IMR-90 (cell line): Measurements from ENCODE around the gene COLEC11. TPM values are rescaled to one million over a fixed set of nuclear protein-coding genes. Genes with fewer than 3 reads are reported as not detected.
"Not testable (repeated sequence)": the region's sequence is repeated elsewhere in the genome, so short reads cannot be mapped to it uniquely, and the experiment has no call there.

Experiments used
- ATAC-seq: fragments of 200-7000 bp; cut with Tn5 transposase; 2 replicates; pipeline ENCODE4 v1.9.1; 2020; ENCODE audit warnings: low read depth, mild to moderate bottlenecking, moderate library complexity
- BruUV-seq: library from RNA; stranded (reverse); fragments of 400-500 nt; replicated peaks from 2 replicates; lab custom pipeline; 2021; lab: Mats Ljungman, UMichigan
- CTCF ChIA-PET: fragments of 300-600 bp; formaldehyde crosslinking; extraction: SDS; loops from one replicate; lab custom pipeline; 2021; ENCODE audit warnings: antibody characterized with exemption; lab: Yijun Ruan, JAX
- POLR2A ChIA-PET: fragments of 300-600 bp; sonication (Branson Sonifier 250); formaldehyde crosslinking; loops from one replicate; lab custom pipeline; 2022; ENCODE audit warnings: antibody characterized with exemption; ENCODE audit not compliant: unreplicated experiment; lab: Charles Lee
- DNase-seq: peaks from one replicate; pipeline ENCODE4 v3.0.0; 2013
- H2AFZ ChIP-seq: replicated peaks from 2 replicates; pipeline ENCODE3; 2013; ENCODE audit warnings: low read length, mild to moderate bottlenecking; ENCODE audit not compliant: poor library complexity
- H2AK5ac ChIP-seq: 2 replicates; pipeline ENCODE4 v1.6.1; 2013; ENCODE audit warnings: low read depth, low read length, inconsistent platforms
- H2AK9ac ChIP-seq: replicated peaks from 2 replicates; pipeline ENCODE3; 2013; ENCODE audit warnings: mild to moderate bottlenecking, low read depth, low read length, moderate library complexity; ENCODE audit not compliant: poor library complexity
- H2BK120ac ChIP-seq: 2 replicates; pipeline ENCODE4 v1.6.1; 2013; ENCODE audit warnings: low read depth, low read length, inconsistent platforms
- H2BK15ac ChIP-seq: 3 replicates; pipeline ENCODE4 v1.6.1; 2013; ENCODE audit warnings: low read depth, low read length, inconsistent platforms
- H2BK20ac ChIP-seq: 2 replicates; pipeline ENCODE4 v1.6.1; 2013; ENCODE audit warnings: low read depth, mild to moderate bottlenecking, inconsistent platforms, low read length, moderate library complexity
- H2BK5ac ChIP-seq: 2 replicates; pipeline ENCODE4 v1.6.1; 2013; ENCODE audit warnings: mild to moderate bottlenecking, low read depth, low read length, inconsistent platforms; ENCODE audit not compliant: poor library complexity, severe bottlenecking
- H3K14ac ChIP-seq: replicated peaks from 2 replicates; pipeline ENCODE4 v1.6.1; 2013; ENCODE audit warnings: low read depth, low read length, inconsistent platforms
- H3K18ac ChIP-seq: 2 replicates; pipeline ENCODE4 v1.6.1; 2013; ENCODE audit warnings: low read depth, low read length, control low read depth
- H3K23ac ChIP-seq: 2 replicates; pipeline ENCODE4 v1.6.1; 2013; ENCODE audit warnings: low read depth, low read length, inconsistent platforms
- H3K27ac ChIP-seq: 2 replicates; pipeline ENCODE4 v1.5.1; 2013; ENCODE audit warnings: mild to moderate bottlenecking, control low read depth, low read length; ENCODE audit not compliant: insufficient read depth
- H3K27me3 ChIP-seq: 2 replicates; pipeline ENCODE4 v1.6.1; 2013; ENCODE audit warnings: low read length; ENCODE audit not compliant: control insufficient read depth, insufficient read depth
- H3K36me3 ChIP-seq: 2 replicates; pipeline ENCODE4 v1.6.1; 2013; ENCODE audit warnings: low read length, mixed read lengths; ENCODE audit not compliant: control insufficient read depth, insufficient read depth
- H3K4ac ChIP-seq: 2 replicates; pipeline ENCODE4 v1.6.1; 2013; ENCODE audit warnings: low read depth, low read length, inconsistent platforms
- H3K4me1 ChIP-seq: 2 replicates; pipeline ENCODE4 v1.6.1; 2013; ENCODE audit warnings: low read length, mixed read lengths; ENCODE audit not compliant: control insufficient read depth, insufficient read depth
- H3K4me2 ChIP-seq: 2 replicates; pipeline ENCODE4 v1.6.1; 2013; ENCODE audit warnings: low read depth, mild to moderate bottlenecking, control low read depth, low read length, moderate library complexity
- H3K4me3 ChIP-seq: 2 replicates; pipeline ENCODE4 v1.5.1; 2013; ENCODE audit warnings: low read depth, mild to moderate bottlenecking, control low read depth, low read length, moderate library complexity; ENCODE audit not compliant: insufficient read depth
- H3K56ac ChIP-seq: 2 replicates; pipeline ENCODE4 v1.6.1; 2013; ENCODE audit warnings: low read length, inconsistent platforms; ENCODE audit not compliant: insufficient read depth; ENCODE audit errors: extremely low read depth
- H3K79me1 ChIP-seq, 2 experiments: 2 replicates each; pipeline ENCODE4 v1.6.1; 2013; ENCODE audit warnings: low read length in 2 of 2, inconsistent platforms in 1 of 2, low read depth in 1 of 2
- H3K9ac ChIP-seq: 2 replicates; pipeline ENCODE4 v1.6.1; 2013; ENCODE audit warnings: low read depth, low read length, control low read depth
- H3K9me1 ChIP-seq: 2 replicates; pipeline ENCODE4 v1.6.1; 2013; ENCODE audit warnings: low read length, inconsistent platforms; ENCODE audit not compliant: insufficient read depth
- H3K9me3 ChIP-seq: 2 replicates; pipeline ENCODE4 v1.6.1; 2013; ENCODE audit warnings: low read length; ENCODE audit not compliant: control insufficient read depth, insufficient read depth
- H4K20me1 ChIP-seq: 2 replicates; pipeline ENCODE4 v1.6.1; 2013; ENCODE audit warnings: low read length, inconsistent platforms; ENCODE audit not compliant: insufficient read depth
- H4K5ac ChIP-seq: 2 replicates; pipeline ENCODE4 v1.6.1; 2013; ENCODE audit warnings: mild to moderate bottlenecking, low read depth, low read length, control low read depth
- H4K8ac ChIP-seq, 2 experiments: 2 replicates each; pipeline ENCODE4 v1.6.1; 2013; ENCODE audit warnings: low read depth in 2 of 2, low read length in 2 of 2, control low read depth in 1 of 2, inconsistent platforms in 1 of 2
- H4K91ac ChIP-seq: 2 replicates; pipeline ENCODE4 v1.6.1; 2013; ENCODE audit warnings: low read depth, low read length, inconsistent platforms; ENCODE audit not compliant: insufficient read depth
- WGBS, 2 experiments: methylation state at CpG; one replicate each; pipeline versions ENCODE4 v1.1.5 to v1.1.7; 2013; ENCODE audit warnings: missing lambda C conversion rate in 2 of 2; ENCODE audit not compliant: insufficient read length in 1 of 2; ENCODE audit errors: extremely low coverage in 2 of 2; 5-methylcytosine and 5-hydroxymethylcytosine counted together
- dilution Hi-C: fragments of 300-500 bp; cut with HindIII; formaldehyde crosslinking; loops from one replicate; pipeline ENCODE4 v1.14.3; 2018; ENCODE audit warnings: low sequenced_read_pairs; ENCODE audit not compliant: unreplicated experiment
- in situ Hi-C: fragments of 300-500 bp; cut with MboI; formaldehyde crosslinking; loops from 3 replicates; pipeline ENCODE4 v1.14.3; 2019; ENCODE audit warnings: low sequenced_read_pairs, inconsistent platforms, mixed read lengths
- intact Hi-C: fragments of 100-400 bp; cut with micrococcal nuclease; formaldehyde crosslinking; loops from 2 replicates; pipeline ENCODE4 v1.10.0; 2022
- polyA plus RNA-seq, 3 experiments: library from polyadenylated mRNA; depleted of rRNA; stranded (reverse); fragments of >200 nt; gene quantifications; 2 replicates each; pipeline ENCODE4 v1.2.3, GENCODE V29; 2012; ENCODE audit warnings: low replicate concordance in 1 of 3
- total RNA-seq: library from RNA; depleted of rRNA; stranded (reverse); fragments of >200 nt; gene quantifications from 2 replicates; pipeline ENCODE4 v1.2.3, GENCODE V29; 2012

Gene COLEC11
- total and polyA plus RNA-seq, 2 of the 4 experiments (the other 2 are of a cell fraction): under 0.01 to 0.24 TPM

- H3K27ac ChIP-seq, H3K36me3 ChIP-seq, BruUV-seq, CTCF ChIA-PET, H2BK120ac ChIP-seq, H4K8ac ChIP-seq, H3K79me1 ChIP-seq, H3K27me3 ChIP-seq, H3K23ac ChIP-seq, DNase-seq, H2AK5ac ChIP-seq, H3K4me1 ChIP-seq, H3K14ac ChIP-seq, H2BK15ac ChIP-seq, POLR2A ChIA-PET, H3K18ac ChIP-seq, H2BK20ac ChIP-seq, dilution Hi-C loops, ATAC-seq, H3K4me3 ChIP-seq, in situ Hi-C loops, H3K9me3 ChIP-seq, H2AFZ ChIP-seq, intact Hi-C loops, H4K5ac ChIP-seq, H3K4me2 ChIP-seq, H2AK9ac ChIP-seq, H4K91ac ChIP-seq, H2BK5ac ChIP-seq, H3K56ac ChIP-seq, H3K9me1 ChIP-seq, H4K20me1 ChIP-seq, H3K9ac ChIP-seq, H3K4ac ChIP-seq: not testable (repeated sequence)
- WGBS, 2 experiments: no CpG with 5 or more reads among the region's 46 CpGs
These were observed 20.8 kb downstream of the COLEC11 start for GRCh38 chr2:3615541-3616200.
